HG03196 (cell line): Measurements from ENCODE around the gene VSTM4.

Experiments
- ATAC-seq: cut with Tn5 transposase; IDR thresholded peaks from one replicate; pipeline ENCODE4 v1.9.1; 2021; ENCODE audit not compliant: unreplicated experiment

The VSTM4 gene

GRCh38 chr10:49049660-49050059 lies 65.7 kb downstream of the VSTM4 start:
- ATAC-seq = no peak

- ATAC-seq = no peak
These were observed 68.1 kb downstream of the VSTM4 start for GRCh38 chr10:49047128-49047639.

GRCh38 chr10:49044293-49045193 lies 70.8 kb downstream of the VSTM4 start:
- ATAC-seq = no peak

- no peak for ATAC-seq
These were observed 74.7 kb downstream of the VSTM4 start for GRCh38 chr10:49040601-49041000.

- ATAC-seq = no peak
These were observed 75.9 kb downstream of the VSTM4 start for GRCh38 chr10:49039409-49039808.

- ATAC-seq = no peak
These were observed 76.6 kb downstream of the VSTM4 start for GRCh38 chr10:49038711-49039110.

- no peak for ATAC-seq
These were observed 78.1 kb downstream of the VSTM4 start for GRCh38 chr10:49037187-49037586.

GRCh38 chr10:49036638-49037037 lies 78.7 kb downstream of the VSTM4 start:
- ATAC-seq = no peak

GRCh38 chr10:49035920-49036319 lies 79.4 kb downstream of the VSTM4 start:
- ATAC-seq = no peak

GRCh38 chr10:49034925-49035324 lies 80.4 kb downstream of the VSTM4 start:
- ATAC-seq = no peak

GRCh38 chr10:49033939-49034338 lies 81.4 kb downstream of the VSTM4 start:
- no peak for ATAC-seq

GRCh38 chr10:49029666-49030065 lies 85.7 kb downstream of the VSTM4 start:
- no peak for ATAC-seq

- no peak for ATAC-seq
These were observed 86.7 kb downstream of the VSTM4 start for GRCh38 chr10:49028639-49029038.

GRCh38 chr10:49025347-49025983 lies 89.9 kb downstream of the VSTM4 start:
- no peak for ATAC-seq

- ATAC-seq = no peak
These were observed 90.8 kb downstream of the VSTM4 start for GRCh38 chr10:49024484-49024883.

- ATAC-seq = no peak
These were observed 91.6 kb downstream of the VSTM4 start for GRCh38 chr10:49023752-49024151.

GRCh38 chr10:49023071-49023470 lies 92.3 kb downstream of the VSTM4 start:
- ATAC-seq = no peak

GRCh38 chr10:49021685-49022084 lies 93.6 kb downstream of the VSTM4 start:
- ATAC-seq = no peak

- ATAC-seq = no peak
These were observed 99.6 kb downstream of the VSTM4 start for GRCh38 chr10:49015700-49016099.

GRCh38 chr10:49012603-49013002 lies 102.7 kb downstream of the VSTM4 start:
- no peak for ATAC-seq

GRCh38 chr10:49011756-49012155 lies 103.6 kb downstream of the VSTM4 start:
- ATAC-seq = no peak

- ATAC-seq = no peak
These were observed 104.5 kb downstream of the VSTM4 start for GRCh38 chr10:49010865-49011264.
